ENCODE measurements around the gene GPN3. TPM values are rescaled to one million over a fixed set of nuclear protein-coding genes. Genes with fewer than 3 reads are reported as not detected.
A peak's percentile ranks its signal among the peaks of the same experiment; 100 is the strongest.

Gene GPN3
- total and polyA plus RNA-seq, 2 of the 13 experiments (the other 11 are each of a cell fraction or from before 2014, with no cell fraction given) = 28.7 to 29.5 TPM

GRCh38 chr12:110501752-110502738, 34.0 kb upstream of the GPN3 start, which contains the start of the genes RAD9B and VPS29 (continued):
- TF ChIP-seq, protein P1, sequence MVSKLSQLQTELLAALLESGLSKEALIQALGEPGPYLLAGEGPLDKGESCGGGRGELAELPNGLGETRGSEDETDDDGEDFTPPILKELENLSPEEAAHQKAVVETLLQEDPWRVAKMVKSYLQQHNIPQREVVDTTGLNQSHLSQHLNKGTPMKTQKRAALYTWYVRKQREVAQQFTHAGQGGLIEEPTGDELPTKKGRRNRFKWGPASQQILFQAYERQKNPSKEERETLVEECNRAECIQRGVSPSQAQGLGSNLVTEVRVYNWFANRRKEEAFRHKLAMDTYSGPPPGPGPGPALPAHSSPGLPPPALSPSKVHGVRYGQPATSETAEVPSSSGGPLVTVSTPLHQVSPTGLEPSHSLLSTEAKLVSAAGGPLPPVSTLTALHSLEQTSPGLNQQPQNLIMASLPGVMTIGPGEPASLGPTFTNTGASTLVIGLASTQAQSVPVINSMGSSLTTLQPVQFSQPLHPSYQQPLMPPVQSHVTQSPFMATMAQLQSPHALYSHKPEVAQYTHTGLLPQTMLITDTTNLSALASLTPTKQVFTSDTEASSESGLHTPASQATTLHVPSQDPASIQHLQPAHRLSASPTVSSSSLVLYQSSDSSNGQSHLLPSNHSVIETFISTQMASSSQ (IDR thresholded peaks at IDR 0.05; ENCODE audit: low read depth) = no peak
- TF ChIP-seq, protein P1 (CRISPR knock-in tag; IDR thresholded peaks at IDR 0.05; ENCODE audit: borderline replicate concordance) = peak; percentile 73; the same call in 1 of the 2 replicates
- TF ChIP-seq EZH2 (conservative IDR thresholded peaks at IDR 0.05; ENCODE audit: low read depth, low read length) (no peak), KDM5A (IDR thresholded peaks at IDR 0.05; ENCODE audit: borderline replicate concordance, low read length) (peak; percentile 83), DMAP1 (CRISPR knock-in tag; IDR thresholded peaks at IDR 0.05) (peak; percentile 88), TERF1 (CRISPR knock-in tag; IDR thresholded peaks at IDR 0.05) (0 out of 2 replicates have a peak, but pooled peaks have one; percentile 78), DNMT3B (CRISPR knock-in tag; conservative IDR thresholded peaks at IDR 0.05) (no peak), ZNF543 (CRISPR knock-in tag; IDR thresholded peaks at IDR 0.05) (peak; percentile 99), ZNF557 (CRISPR knock-in tag; IDR thresholded peaks at IDR 0.05) (peak; percentile 97), BCL6 (CRISPR knock-in tag; IDR thresholded peaks at IDR 0.05) (no peak), HNF1B (CRISPR knock-in tag; IDR thresholded peaks at IDR 0.05) (peak; percentile 97), ZNF512 (CRISPR knock-in tag; IDR thresholded peaks at IDR 0.05) (no peak; the same call in 1 of the 2 replicates), THAP9 (CRISPR knock-in tag; IDR thresholded peaks at IDR 0.05; ENCODE audit: borderline replicate concordance) (peak; percentile 86)
- TF ChIP-seq, protein P2, sequence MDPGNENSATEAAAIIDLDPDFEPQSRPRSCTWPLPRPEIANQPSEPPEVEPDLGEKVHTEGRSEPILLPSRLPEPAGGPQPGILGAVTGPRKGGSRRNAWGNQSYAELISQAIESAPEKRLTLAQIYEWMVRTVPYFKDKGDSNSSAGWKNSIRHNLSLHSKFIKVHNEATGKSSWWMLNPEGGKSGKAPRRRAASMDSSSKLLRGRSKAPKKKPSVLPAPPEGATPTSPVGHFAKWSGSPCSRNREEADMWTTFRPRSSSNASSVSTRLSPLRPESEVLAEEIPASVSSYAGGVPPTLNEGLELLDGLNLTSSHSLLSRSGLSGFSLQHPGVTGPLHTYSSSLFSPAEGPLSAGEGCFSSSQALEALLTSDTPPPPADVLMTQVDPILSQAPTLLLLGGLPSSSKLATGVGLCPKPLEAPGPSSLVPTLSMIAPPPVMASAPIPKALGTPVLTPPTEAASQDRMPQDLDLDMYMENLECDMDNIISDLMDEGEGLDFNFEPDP (CRISPR knock-in tag; conservative IDR thresholded peaks at IDR 0.05) = no peak

All from HepG2 (cell line).